IMR-90 (cell line): ENCODE results near the gene RNF144A. TPM values are rescaled to one million over a fixed set of nuclear protein-coding genes. Genes with fewer than 3 reads are reported as not detected.

Experiments
- ATAC-seq: fragments of 200-7000 bp; cut with Tn5 transposase; 2 replicates; pipeline ENCODE4 v1.9.1; 2020; ENCODE audit warnings: low read depth, mild to moderate bottlenecking, moderate library complexity
- BruUV-seq: library from RNA; stranded (reverse); fragments of 400-500 nt; replicated peaks from 2 replicates; lab custom pipeline; 2021; lab: Mats Ljungman, UMichigan
- CTCF ChIA-PET: fragments of 300-600 bp; formaldehyde crosslinking; extraction: SDS; loops from one replicate; lab custom pipeline; 2021; ENCODE audit warnings: antibody characterized with exemption; lab: Yijun Ruan, JAX
- POLR2A ChIA-PET: fragments of 300-600 bp; sonication (Branson Sonifier 250); formaldehyde crosslinking; loops from one replicate; lab custom pipeline; 2022; ENCODE audit warnings: antibody characterized with exemption; ENCODE audit not compliant: unreplicated experiment; lab: Charles Lee
- DNase-seq: peaks from one replicate; pipeline ENCODE4 v3.0.0; 2013
- H2AFZ ChIP-seq: replicated peaks from 2 replicates; pipeline ENCODE3; 2013; ENCODE audit warnings: low read length, mild to moderate bottlenecking; ENCODE audit not compliant: poor library complexity
- H2AK5ac ChIP-seq: 2 replicates; pipeline ENCODE4 v1.6.1; 2013; ENCODE audit warnings: low read depth, low read length, inconsistent platforms
- H2AK9ac ChIP-seq: replicated peaks from 2 replicates; pipeline ENCODE3; 2013; ENCODE audit warnings: mild to moderate bottlenecking, low read depth, low read length, moderate library complexity; ENCODE audit not compliant: poor library complexity
- H2BK120ac ChIP-seq: 2 replicates; pipeline ENCODE4 v1.6.1; 2013; ENCODE audit warnings: low read depth, low read length, inconsistent platforms
- H2BK15ac ChIP-seq: 3 replicates; pipeline ENCODE4 v1.6.1; 2013; ENCODE audit warnings: low read depth, low read length, inconsistent platforms
- H2BK20ac ChIP-seq: 2 replicates; pipeline ENCODE4 v1.6.1; 2013; ENCODE audit warnings: low read depth, mild to moderate bottlenecking, inconsistent platforms, low read length, moderate library complexity
- H2BK5ac ChIP-seq: 2 replicates; pipeline ENCODE4 v1.6.1; 2013; ENCODE audit warnings: mild to moderate bottlenecking, low read depth, low read length, inconsistent platforms; ENCODE audit not compliant: poor library complexity, severe bottlenecking
- H3K14ac ChIP-seq: replicated peaks from 2 replicates; pipeline ENCODE4 v1.6.1; 2013; ENCODE audit warnings: low read depth, low read length, inconsistent platforms
- H3K18ac ChIP-seq: 2 replicates; pipeline ENCODE4 v1.6.1; 2013; ENCODE audit warnings: low read depth, low read length, control low read depth
- H3K23ac ChIP-seq: 2 replicates; pipeline ENCODE4 v1.6.1; 2013; ENCODE audit warnings: low read depth, low read length, inconsistent platforms
- H3K27ac ChIP-seq: 2 replicates; pipeline ENCODE4 v1.5.1; 2013; ENCODE audit warnings: mild to moderate bottlenecking, control low read depth, low read length; ENCODE audit not compliant: insufficient read depth
- H3K27me3 ChIP-seq: 2 replicates; pipeline ENCODE4 v1.6.1; 2013; ENCODE audit warnings: low read length; ENCODE audit not compliant: control insufficient read depth, insufficient read depth
- H3K36me3 ChIP-seq: 2 replicates; pipeline ENCODE4 v1.6.1; 2013; ENCODE audit warnings: low read length, mixed read lengths; ENCODE audit not compliant: control insufficient read depth, insufficient read depth
- H3K4ac ChIP-seq: 2 replicates; pipeline ENCODE4 v1.6.1; 2013; ENCODE audit warnings: low read depth, low read length, inconsistent platforms
- H3K4me1 ChIP-seq: 2 replicates; pipeline ENCODE4 v1.6.1; 2013; ENCODE audit warnings: low read length, mixed read lengths; ENCODE audit not compliant: control insufficient read depth, insufficient read depth
- H3K4me2 ChIP-seq: 2 replicates; pipeline ENCODE4 v1.6.1; 2013; ENCODE audit warnings: low read depth, mild to moderate bottlenecking, control low read depth, low read length, moderate library complexity
- H3K4me3 ChIP-seq: 2 replicates; pipeline ENCODE4 v1.5.1; 2013; ENCODE audit warnings: low read depth, mild to moderate bottlenecking, control low read depth, low read length, moderate library complexity; ENCODE audit not compliant: insufficient read depth
- H3K56ac ChIP-seq: 2 replicates; pipeline ENCODE4 v1.6.1; 2013; ENCODE audit warnings: low read length, inconsistent platforms; ENCODE audit not compliant: insufficient read depth; ENCODE audit errors: extremely low read depth
- H3K79me1 ChIP-seq, 2 experiments: 2 replicates each; pipeline ENCODE4 v1.6.1; 2013; ENCODE audit warnings: low read length in 2 of 2, inconsistent platforms in 1 of 2, low read depth in 1 of 2
- H3K9ac ChIP-seq: 2 replicates; pipeline ENCODE4 v1.6.1; 2013; ENCODE audit warnings: low read depth, low read length, control low read depth
- H3K9me1 ChIP-seq: 2 replicates; pipeline ENCODE4 v1.6.1; 2013; ENCODE audit warnings: low read length, inconsistent platforms; ENCODE audit not compliant: insufficient read depth
- H3K9me3 ChIP-seq: 2 replicates; pipeline ENCODE4 v1.6.1; 2013; ENCODE audit warnings: low read length; ENCODE audit not compliant: control insufficient read depth, insufficient read depth
- H4K20me1 ChIP-seq: 2 replicates; pipeline ENCODE4 v1.6.1; 2013; ENCODE audit warnings: low read length, inconsistent platforms; ENCODE audit not compliant: insufficient read depth
- H4K5ac ChIP-seq: 2 replicates; pipeline ENCODE4 v1.6.1; 2013; ENCODE audit warnings: mild to moderate bottlenecking, low read depth, low read length, control low read depth
- H4K8ac ChIP-seq, 2 experiments: 2 replicates each; pipeline ENCODE4 v1.6.1; 2013; ENCODE audit warnings: low read depth in 2 of 2, low read length in 2 of 2, control low read depth in 1 of 2, inconsistent platforms in 1 of 2
- H4K91ac ChIP-seq: 2 replicates; pipeline ENCODE4 v1.6.1; 2013; ENCODE audit warnings: low read depth, low read length, inconsistent platforms; ENCODE audit not compliant: insufficient read depth
- BHLHE40 ChIP-seq: fragments of 150-350 bp; IDR thresholded peaks from 2 replicates; pipeline ENCODE4 v1.6.1; 2016; ENCODE audit warnings: mild to moderate bottlenecking, low read depth, low read length
- CHD1 ChIP-seq: IDR thresholded peaks from 2 replicates; pipeline ENCODE4 v1.6.1; 2012; ENCODE audit warnings: low read depth, low read length, improper control_type of control experiment
- CTCF ChIP-seq: conservative IDR thresholded peaks from 2 replicates; pipeline ENCODE4 v1.5.1; 2012; ENCODE audit warnings: mild to moderate bottlenecking, low read depth, low read length, improper control_type of control experiment
- ELK1 ChIP-seq: fragments of 150-350 bp; IDR thresholded peaks from 2 replicates; pipeline ENCODE4 v1.6.1; 2016; ENCODE audit warnings: low read depth, mild to moderate bottlenecking, low read length, moderate library complexity, borderline replicate concordance
- FOS ChIP-seq: fragments of 150-350 bp; IDR thresholded peaks from 2 replicates; pipeline ENCODE4 v1.6.1; 2016; ENCODE audit warnings: low read depth, low read length
- MAFK ChIP-seq: IDR thresholded peaks from 2 replicates; pipeline ENCODE4 v1.6.1; 2012; ENCODE audit warnings: low read depth, low read length, improper control_type of control experiment
- MAZ ChIP-seq: IDR thresholded peaks from 2 replicates; pipeline ENCODE4 v1.6.1; 2012; ENCODE audit warnings: low read depth, mild to moderate bottlenecking, low read length, improper control_type of control experiment, moderate library complexity, borderline replicate concordance
- MXI1 ChIP-seq: IDR thresholded peaks from 2 replicates; pipeline ENCODE4 v1.6.1; 2012; ENCODE audit warnings: low read depth, mild to moderate bottlenecking, low read length, moderate library complexity, borderline replicate concordance
- NFE2L2 ChIP-seq: fragments of 150-350 bp; IDR thresholded peaks from 2 replicates; pipeline ENCODE4 v1.6.1; 2016; ENCODE audit warnings: low read depth, mild to moderate bottlenecking, low read length
- POLR2A ChIP-seq: IDR thresholded peaks from 2 replicates; pipeline ENCODE4 v1.6.1; 2012; ENCODE audit warnings: mild to moderate bottlenecking, low read depth, low read length
- RAD21 ChIP-seq: IDR thresholded peaks from 2 replicates; pipeline ENCODE4 v1.6.1; 2012; ENCODE audit warnings: low read length, improper control_type of control experiment
- RCOR1 ChIP-seq: IDR thresholded peaks from 2 replicates; pipeline ENCODE4 v1.6.1; 2012; ENCODE audit warnings: mild to moderate bottlenecking, low read length, improper control_type of control experiment; ENCODE audit not compliant: insufficient replicate concordance
- RFX5 ChIP-seq: IDR thresholded peaks from 2 replicates; pipeline ENCODE4 v1.8.0; 2012; ENCODE audit warnings: low read depth, mild to moderate bottlenecking, low read length, moderate library complexity
- SMC3 ChIP-seq: fragments of 150-350 bp; IDR thresholded peaks from 2 replicates; pipeline ENCODE4 v1.6.1; 2016; ENCODE audit warnings: low read depth, mild to moderate bottlenecking, antibody characterized with exemption, low read length, moderate library complexity
- WGBS, 2 experiments: methylation state at CpG; one replicate each; pipeline versions ENCODE4 v1.1.5 to v1.1.7; 2013; ENCODE audit warnings: missing lambda C conversion rate in 2 of 2; ENCODE audit not compliant: insufficient read length in 1 of 2; ENCODE audit errors: extremely low coverage in 2 of 2; 5-methylcytosine and 5-hydroxymethylcytosine counted together
- dilution Hi-C: fragments of 300-500 bp; cut with HindIII; formaldehyde crosslinking; loops from one replicate; pipeline ENCODE4 v1.14.3; 2018; ENCODE audit warnings: low sequenced_read_pairs; ENCODE audit not compliant: unreplicated experiment
- in situ Hi-C: fragments of 300-500 bp; cut with MboI; formaldehyde crosslinking; loops from 3 replicates; pipeline ENCODE4 v1.14.3; 2019; ENCODE audit warnings: low sequenced_read_pairs, inconsistent platforms, mixed read lengths
- intact Hi-C: fragments of 100-400 bp; cut with micrococcal nuclease; formaldehyde crosslinking; loops from 2 replicates; pipeline ENCODE4 v1.10.0; 2022
- polyA plus RNA-seq, 3 experiments: library from polyadenylated mRNA; depleted of rRNA; stranded (reverse); fragments of >200 nt; gene quantifications; 2 replicates each; pipeline ENCODE4 v1.2.3, GENCODE V29; 2012; ENCODE audit warnings: low replicate concordance in 1 of 3
- total RNA-seq: library from RNA; depleted of rRNA; stranded (reverse); fragments of >200 nt; gene quantifications from 2 replicates; pipeline ENCODE4 v1.2.3, GENCODE V29; 2012
- TF ChIP-seq, protein P1 (sequence below): fragments of 150-350 bp; IDR thresholded peaks from 2 replicates; pipeline ENCODE4 v1.6.1; 2017; ENCODE audit warnings: mild to moderate bottlenecking, antibody characterized with exemption, low read length, low read depth

Gene RNF144A
- total and polyA plus RNA-seq, 2 of the 4 experiments (the other 2 are of a cell fraction) = 0.18 to 0.26 TPM

DNA sequence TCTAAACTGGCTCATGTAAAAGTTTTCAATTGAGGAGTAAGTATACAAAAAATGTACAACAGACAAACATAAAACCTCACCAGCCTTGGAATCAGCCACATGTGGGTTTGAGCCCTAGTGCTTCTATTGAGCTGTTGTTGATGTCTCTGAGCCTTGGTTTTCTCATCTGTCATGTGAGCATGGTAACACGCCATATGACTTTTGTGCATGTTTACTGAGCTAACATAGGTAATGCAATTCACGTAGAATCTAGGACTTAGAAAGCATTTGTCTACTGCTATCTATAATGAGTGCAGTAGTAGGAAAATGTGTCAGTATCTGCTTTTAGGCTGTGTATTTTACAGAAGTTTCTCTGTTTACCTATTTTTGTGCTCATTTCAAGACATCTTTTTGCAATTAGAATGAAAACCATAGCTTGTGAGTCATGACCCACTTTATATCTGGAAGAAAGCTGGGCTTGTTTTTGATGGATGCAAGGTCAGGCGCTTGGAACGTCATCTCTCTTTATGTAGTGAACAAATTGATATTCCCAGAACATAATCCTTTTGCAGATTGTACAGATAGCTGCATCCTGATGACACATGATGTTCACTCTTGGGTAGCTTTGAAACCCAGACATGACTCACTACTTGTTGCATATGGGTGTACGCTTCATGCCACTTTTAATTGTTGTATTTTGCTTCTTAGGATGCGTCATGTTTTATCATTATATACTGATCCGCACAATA lies 94.3 kb downstream of the RNF144A start:
- no peak overlapping the region for H4K91ac ChIP-seq
- H3K23ac ChIP-seq = no peak overlapping the region
- H2BK20ac ChIP-seq = no peak overlapping the region
- H2AK5ac ChIP-seq = no peak overlapping the region
- no peak overlapping the region for H3K27ac ChIP-seq
- no peak overlapping the region for H2BK5ac ChIP-seq
- H3K9me1 ChIP-seq = no peaks in the 10 kb centered on the region
- no TSS peak for BruUV-seq
- no peak overlapping the region for H2BK15ac ChIP-seq
- no peak overlapping the region for H3K14ac ChIP-seq
- ATAC-seq (no peak), DNase-seq (no peak)
- no peaks in the 10 kb centered on the region for H3K4me1 ChIP-seq
- intact Hi-C loops (no loop called here), in situ Hi-C loops (no loop called here), dilution Hi-C loops (no loop called here)
- no peaks in the 10 kb centered on the region for H3K79me1 ChIP-seq
- WGBS, 2 experiments = 100% methylated on average over 1 of the region's 7 CpGs; no CpG with 5 or more reads in 1 of the 2 experiments
- no peaks in the 10 kb centered on the region for H3K27me3 ChIP-seq
- no peak overlapping the region for H2BK120ac ChIP-seq
- H3K36me3 ChIP-seq = no peaks in the 10 kb centered on the region
- no peak overlapping the region for H3K9ac ChIP-seq
- H3K4ac ChIP-seq = no peak overlapping the region
- ChIA-PET POLR2A (no interaction called here), CTCF (no interaction called here)
- H2AFZ ChIP-seq = no peak overlapping the region
- H3K4me2 ChIP-seq = no peak overlapping the region
- no peaks in the 10 kb centered on the region for H4K20me1 ChIP-seq
- H3K56ac ChIP-seq = no peak overlapping the region
- TF ChIP-seq MAFK (no peak), RAD21 (no peak), MAZ (no peak), RFX5 (no peak), MXI1 (no peak), BHLHE40 (no peak), RCOR1 (no peak), FOS (no peak), ELK1 (no peak), SMC3 (no peak), CTCF (no peak), CHD1 (no peak), POLR2A (no peak), NFE2L2 (no peak)
- TF ChIP-seq, protein P1, sequence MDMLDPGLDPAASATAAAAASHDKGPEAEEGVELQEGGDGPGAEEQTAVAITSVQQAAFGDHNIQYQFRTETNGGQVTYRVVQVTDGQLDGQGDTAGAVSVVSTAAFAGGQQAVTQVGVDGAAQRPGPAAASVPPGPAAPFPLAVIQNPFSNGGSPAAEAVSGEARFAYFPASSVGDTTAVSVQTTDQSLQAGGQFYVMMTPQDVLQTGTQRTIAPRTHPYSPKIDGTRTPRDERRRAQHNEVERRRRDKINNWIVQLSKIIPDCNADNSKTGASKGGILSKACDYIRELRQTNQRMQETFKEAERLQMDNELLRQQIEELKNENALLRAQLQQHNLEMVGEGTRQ = no peak
- H4K8ac ChIP-seq = no peak overlapping the region
- no peak overlapping the region for H2AK9ac ChIP-seq
- no peak overlapping the region for H3K4me3 ChIP-seq
- H3K18ac ChIP-seq = no peak overlapping the region
- no peak overlapping the region for H4K5ac ChIP-seq
- no peaks in the 10 kb centered on the region for H3K9me3 ChIP-seq
